HCT116 (cell line): Measurements from ENCODE around the gene AUTS2.

Experiments
- CTCF ChIP-seq, 3 experiments: fragments of 200-600 bp in 1 of 3; sonication (generic) in 1 of 3; IDR thresholded peaks in 2 of 3; conservative IDR thresholded peaks in 1 of 3; 2 replicates each; pipeline ENCODE4 v1.5.1; 2012 to 2017; ENCODE audit warnings: low read depth in 2 of 3, low read length in 2 of 3, antibody characterized with exemption in 1 of 3, borderline replicate concordance in 1 of 3, control low read depth in 1 of 3, mild to moderate bottlenecking in 1 of 3, mixed read lengths in 1 of 3, mixed run types in 1 of 3, moderate library complexity in 1 of 3; ENCODE audit not compliant: insufficient read depth in 1 of 3
- EZH2 ChIP-seq: fragments of 200-600 bp; sonication (generic); IDR thresholded peaks from 2 replicates; pipeline ENCODE4 v1.6.1; 2017; ENCODE audit warnings: antibody characterized with exemption, mixed run types
- EZH2phosphoT487 ChIP-seq: fragments of 200-600 bp; IDR thresholded peaks from 2 replicates; pipeline ENCODE4 v1.6.1; 2018; ENCODE audit warnings: antibody characterized with exemption, borderline replicate concordance
- FOSL1 ChIP-seq: IDR thresholded peaks from 2 replicates; pipeline ENCODE4 v1.6.1; 2012; ENCODE audit warnings: low read depth
- JUND ChIP-seq: IDR thresholded peaks from 2 replicates; pipeline ENCODE4 v1.6.1; 2012
- MAX ChIP-seq: IDR thresholded peaks from 2 replicates; pipeline ENCODE4 v1.6.1; 2012
- POLR2A ChIP-seq: IDR thresholded peaks from 2 replicates; pipeline ENCODE4 v1.7.0; 2011; ENCODE audit warnings: borderline replicate concordance; ENCODE audit not compliant: insufficient read depth, insufficient read length; ENCODE audit errors: extremely low read depth
- POLR2AphosphoS5 ChIP-seq: IDR thresholded peaks from 2 replicates; pipeline ENCODE4 v1.6.1; 2011; ENCODE audit warnings: mild to moderate bottlenecking, low read depth, low read length, moderate library complexity
- RAD21 ChIP-seq: IDR thresholded peaks from 2 replicates; pipeline ENCODE4 v1.6.1; 2012; ENCODE audit warnings: low read depth, mild to moderate bottlenecking
- REST ChIP-seq: IDR thresholded peaks from 2 replicates; pipeline ENCODE4 v1.6.1; 2012; ENCODE audit warnings: low read depth
- SIN3A ChIP-seq: IDR thresholded peaks from 2 replicates; pipeline ENCODE4 v1.6.1; 2012; ENCODE audit warnings: low read depth
- SP1 ChIP-seq: IDR thresholded peaks from 2 replicates; pipeline ENCODE4 v1.6.1; 2012; ENCODE audit warnings: low read depth
- YY1 ChIP-seq: IDR thresholded peaks from 2 replicates; pipeline ENCODE4 v1.6.1; 2011; ENCODE audit warnings: low read length, low read depth, moderate library complexity, mild to moderate bottlenecking; ENCODE audit not compliant: insufficient replicate concordance; ENCODE audit errors: extremely low read depth

GRCh38 chr7:69699931-69700330 lies 101.7 kb downstream of the AUTS2 start:
- TF ChIP-seq CTCF (IDR thresholded peaks at IDR 0.05 in 2 of 3, conservative IDR thresholded peaks at IDR 0.05 in 1 of 3; ENCODE audit: borderline replicate concordance in 1 of 3, insufficient read depth in 1 of 3, low read depth in 2 of 3, low read length in 2 of 3) (no peak), POLR2A (no peak), EZH2 (no peak), REST (no peak), SIN3A (no peak), FOSL1 (no peak), YY1 (no peak), POLR2AphosphoS5 (no peak), MAX (no peak), JUND (no peak), SP1 (no peak), EZH2phosphoT487 (no peak), RAD21 (no peak)
